HG02885 (cell line): ENCODE data around the gene ANKRD55.
A peak's percentile ranks its signal among the peaks of the same experiment; 100 is the strongest.
"Not testable (repeated sequence)": the region's sequence is repeated elsewhere in the genome, so short reads cannot be mapped to it uniquely, and the experiment has no call there.

Experiments
- ATAC-seq: cut with Tn5 transposase; IDR thresholded peaks from one replicate; pipeline ENCODE4 v1.9.1; 2021; ENCODE audit warnings: mild to moderate bottlenecking; ENCODE audit not compliant: unreplicated experiment, poor library complexity

ANKRD55 gene

DNA sequence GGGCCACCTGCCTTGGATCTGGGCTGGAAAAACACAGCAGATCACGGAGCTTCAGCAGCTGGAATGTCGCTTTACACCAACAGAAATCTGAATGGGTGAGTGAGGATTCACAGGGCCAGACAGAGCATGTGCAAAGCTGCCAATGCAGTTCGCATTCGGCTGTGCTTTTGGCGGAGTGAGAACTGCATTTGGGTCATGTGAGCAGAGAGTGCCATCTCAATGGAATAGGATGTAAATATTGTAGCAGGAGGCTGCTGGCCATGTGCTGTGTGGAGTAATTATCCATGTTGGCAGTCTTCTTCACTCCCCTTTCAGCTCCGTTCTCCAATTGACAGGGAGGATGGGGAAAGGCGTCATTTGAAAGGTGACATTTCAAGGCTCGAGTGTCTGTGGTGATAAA is at the start of gene ANKRD55:
TSS of gene ANKRD55 (minus strand) at position 101 of the 400 bp plus-strand sequence. CDS start 417 bp downstream, outside the sequence.
- no peak for ATAC-seq

DNA sequence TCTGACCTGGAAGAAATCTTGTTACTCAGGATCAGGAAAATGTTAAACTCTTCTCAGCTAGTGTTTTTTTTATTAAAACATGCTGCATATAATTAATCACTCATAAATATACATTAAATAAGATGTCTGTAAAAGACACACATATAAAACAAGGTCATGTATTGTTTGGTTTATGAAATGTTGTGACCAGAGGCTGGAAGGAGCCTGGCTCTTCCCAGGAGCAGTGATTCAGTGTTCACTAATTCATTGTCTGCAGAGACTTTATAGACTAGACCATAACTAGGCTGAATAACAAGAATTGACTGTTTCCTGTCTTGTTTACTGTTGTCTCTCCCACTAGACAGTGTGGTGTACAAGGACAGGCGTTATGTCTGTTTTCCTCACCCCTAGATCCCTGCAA is 49.1 kb upstream of the ANKRD55 start:
- no peak for ATAC-seq

DNA sequence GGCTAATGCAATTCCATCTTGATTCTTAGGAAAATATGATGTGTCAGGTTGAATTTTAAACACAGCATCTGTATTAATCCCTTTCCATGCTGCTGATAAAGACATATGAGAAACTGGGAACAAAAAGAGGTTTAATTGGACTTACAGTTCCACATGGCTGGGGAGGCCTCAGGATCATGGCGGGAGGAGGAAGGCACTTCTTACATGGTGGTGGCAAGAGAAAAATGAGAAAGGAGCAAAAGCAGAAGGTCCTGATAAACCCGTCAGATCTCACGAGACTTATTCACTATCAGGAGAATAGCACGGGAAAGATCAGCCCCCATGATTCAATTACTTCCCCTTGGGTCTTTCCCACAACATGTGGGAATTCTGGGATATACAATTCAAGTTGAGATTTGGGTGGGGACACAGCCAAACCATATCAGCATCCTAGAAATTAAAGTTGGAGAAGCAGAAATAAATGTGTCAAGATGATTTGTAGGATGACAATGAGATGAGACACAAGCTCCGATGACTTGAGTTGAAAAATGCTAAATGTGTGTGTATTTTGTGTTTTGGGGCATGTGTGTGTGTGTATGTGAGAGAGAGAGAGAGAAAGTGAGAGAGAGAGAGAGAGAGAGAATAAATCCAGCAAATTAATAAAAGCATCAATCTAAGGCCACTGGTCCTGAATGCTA is 48.5 kb upstream of the ANKRD55 start:
- ATAC-seq: no peak

DNA sequence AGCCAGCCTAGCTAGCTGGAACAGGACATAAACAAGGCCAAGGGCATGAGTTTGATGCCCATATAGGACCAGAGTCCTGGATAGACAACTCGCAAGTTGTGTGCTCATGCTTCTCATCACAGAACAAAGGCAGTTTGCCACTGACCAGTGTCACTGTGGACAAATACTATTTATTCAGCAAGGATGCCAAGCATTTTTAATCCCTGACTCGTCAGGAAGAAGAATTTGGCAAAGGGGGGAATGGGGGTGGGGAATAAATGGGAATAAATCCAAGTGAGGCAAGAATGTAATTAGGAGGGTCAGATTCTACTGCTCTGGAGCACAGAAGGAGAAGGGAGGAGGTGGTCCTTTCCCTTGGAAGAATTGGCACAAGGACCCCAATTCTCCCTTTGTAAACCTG is 46.8 kb upstream of the ANKRD55 start:
- no peak for ATAC-seq

DNA sequence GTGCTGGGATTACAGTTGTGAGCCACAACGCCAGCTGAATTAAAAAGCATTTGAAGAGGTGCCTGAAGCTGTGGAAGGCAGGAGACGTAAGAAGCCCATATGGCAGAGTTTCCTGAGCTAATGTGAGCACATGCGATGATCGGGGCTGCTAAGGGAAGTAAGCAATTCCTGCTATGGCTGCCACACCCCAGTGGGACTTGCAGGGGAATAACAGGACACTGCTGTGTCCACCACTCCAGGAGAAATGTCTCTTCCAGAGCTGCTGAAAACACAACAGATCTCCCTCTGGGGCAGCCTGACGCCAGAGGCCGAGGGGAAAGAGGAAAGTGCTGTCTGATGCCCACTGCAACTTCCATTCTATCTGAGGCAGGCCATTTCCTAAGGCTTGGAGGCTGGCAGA is 46.2 kb upstream of the ANKRD55 start:
- ATAC-seq: no peak

DNA sequence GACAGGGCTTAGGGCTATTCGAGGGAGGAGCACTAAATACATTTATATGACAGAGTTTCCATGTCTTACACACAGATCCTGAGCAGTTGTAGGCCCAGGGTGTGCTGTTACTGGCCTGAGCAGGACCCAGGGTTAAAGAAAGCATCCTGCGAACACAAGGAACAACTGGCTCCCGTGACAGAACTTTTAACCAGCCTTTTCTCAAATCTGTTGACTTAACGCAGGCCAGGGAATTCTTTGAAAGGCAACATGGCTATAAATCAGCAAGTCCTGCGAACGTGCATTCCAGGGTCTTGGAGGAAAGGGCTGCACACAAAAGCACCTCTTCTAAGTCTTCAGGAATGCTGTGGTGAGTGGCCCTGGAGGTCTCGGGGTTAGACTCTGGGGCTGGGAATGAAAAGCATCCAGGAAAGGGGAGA is 45.2 kb upstream of the ANKRD55 start:
- no peak for ATAC-seq

DNA sequence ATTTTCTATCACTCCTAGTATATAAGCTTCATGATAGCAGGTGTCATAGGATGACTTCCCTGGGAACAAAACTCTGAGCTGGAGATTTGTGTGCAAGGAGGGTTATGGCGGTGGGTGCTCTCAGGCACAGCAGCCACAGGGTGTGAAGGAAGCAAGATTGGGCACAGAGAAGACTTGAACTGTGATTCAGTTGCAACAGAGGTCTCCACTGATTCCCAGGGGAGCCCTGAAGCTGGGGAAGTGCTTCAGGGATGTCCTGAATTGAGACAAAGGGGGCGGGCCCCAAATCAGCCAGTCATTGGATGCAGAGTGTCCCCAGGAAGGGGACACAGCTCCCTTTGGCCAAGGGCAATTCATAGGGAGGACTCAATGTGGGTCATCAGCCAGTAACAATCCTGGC is 44.4 kb upstream of the ANKRD55 start:
- no peak for ATAC-seq

DNA sequence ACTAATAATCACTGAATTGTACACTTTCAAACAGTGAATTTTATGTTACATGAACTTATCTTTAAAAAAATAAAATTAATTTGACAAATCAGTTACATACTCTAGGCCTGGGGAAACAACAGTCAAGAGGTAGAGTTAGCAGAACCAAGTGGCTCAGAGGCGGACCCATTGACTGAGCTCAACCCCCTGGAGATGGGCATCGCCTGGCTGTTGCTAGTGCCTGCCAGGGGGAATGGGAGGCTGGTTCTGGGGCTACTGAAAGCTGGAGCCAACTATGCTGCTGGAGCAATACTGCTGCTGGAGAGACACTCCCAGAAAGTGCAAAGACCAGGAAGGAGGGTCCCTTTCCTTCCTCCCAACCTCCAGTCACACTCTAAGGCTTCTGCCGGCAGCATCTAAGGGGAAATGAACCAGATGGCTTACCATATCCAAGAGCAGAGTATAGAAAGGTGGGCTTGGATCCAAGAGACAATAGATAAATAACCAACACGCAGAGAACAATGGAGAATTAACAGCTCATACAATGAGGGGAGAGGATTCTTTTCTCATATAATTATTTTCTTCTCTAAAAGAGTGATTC is 40.3 kb upstream of the ANKRD55 start:
- no peak for ATAC-seq

DNA sequence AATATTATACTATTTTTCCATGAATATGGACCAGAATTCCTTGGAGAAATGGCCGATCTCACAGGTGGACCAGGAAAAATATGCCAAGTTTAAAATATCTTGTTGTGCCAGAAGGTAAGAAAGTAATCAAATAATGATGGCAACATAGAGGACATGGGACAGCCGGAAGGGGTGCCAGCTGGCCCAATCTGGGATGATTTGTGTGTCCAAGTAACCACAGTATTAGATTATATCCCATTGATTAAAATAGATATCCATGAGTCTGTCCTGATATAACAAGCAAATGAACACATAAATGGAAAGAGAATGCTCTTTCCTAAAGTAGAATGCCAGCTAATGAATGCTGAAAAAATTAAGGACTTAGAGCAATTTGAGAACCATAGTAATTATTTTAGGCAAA is 39.6 kb upstream of the ANKRD55 start:
- ATAC-seq: no peak

DNA sequence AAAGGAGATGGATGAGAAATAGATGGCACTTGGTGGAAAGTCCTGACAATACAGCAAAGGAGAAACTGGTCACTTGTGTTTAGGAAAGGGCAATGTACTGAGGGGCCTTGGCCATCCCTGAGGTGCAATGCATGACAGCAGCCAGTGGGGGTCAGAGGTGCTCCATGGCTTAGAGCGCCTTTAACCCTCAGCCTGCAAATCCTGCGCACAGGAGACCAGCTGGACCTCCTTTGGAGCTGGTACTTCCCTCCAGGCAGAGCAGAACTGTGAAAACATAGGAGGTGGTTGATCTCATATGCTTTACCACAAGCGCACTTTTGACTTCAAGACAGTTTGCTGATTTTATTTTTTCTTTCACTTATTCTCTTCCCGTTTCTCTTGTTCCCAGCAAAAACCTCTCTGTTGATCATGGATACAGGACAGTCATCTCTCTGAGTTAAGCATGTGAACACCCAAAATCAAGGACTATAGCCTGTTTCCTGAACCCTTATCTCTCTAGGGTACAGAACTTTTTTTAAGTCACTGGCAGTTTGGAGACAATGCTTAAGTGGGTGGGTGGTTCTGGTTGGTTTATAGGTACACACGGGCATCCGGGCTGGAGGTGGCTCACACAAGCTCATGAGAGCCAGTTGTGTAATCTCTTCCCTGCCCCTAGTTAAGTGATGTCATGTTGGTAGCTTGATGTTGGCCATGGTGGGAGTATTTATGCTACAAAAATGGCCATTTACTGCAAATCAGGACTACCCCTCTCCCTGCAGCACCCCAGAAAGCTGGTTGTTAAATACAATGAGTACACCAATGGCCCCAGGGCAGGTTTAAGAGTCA is 37.6 kb upstream of the ANKRD55 start:
- peak; percentile 94 for ATAC-seq

DNA sequence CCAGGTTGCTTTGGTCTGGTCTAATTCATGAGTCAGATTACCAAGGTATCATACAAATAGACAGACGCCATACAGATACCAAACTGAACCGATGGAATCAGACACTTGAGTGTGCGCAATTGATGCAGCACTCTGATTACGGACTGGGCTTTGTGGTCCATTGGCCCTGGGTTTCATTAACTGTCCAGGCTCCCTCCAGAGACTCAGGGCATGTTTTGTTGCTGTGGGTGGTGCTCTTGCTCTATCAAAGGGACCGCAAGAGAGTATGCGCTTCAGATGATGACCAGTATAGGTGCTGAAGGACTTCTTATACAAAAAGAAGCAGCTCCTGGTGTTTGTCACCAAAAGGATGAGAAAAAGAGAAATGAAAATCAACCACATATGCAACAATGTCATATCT is 36.9 kb upstream of the ANKRD55 start:
- no peak for ATAC-seq

DNA sequence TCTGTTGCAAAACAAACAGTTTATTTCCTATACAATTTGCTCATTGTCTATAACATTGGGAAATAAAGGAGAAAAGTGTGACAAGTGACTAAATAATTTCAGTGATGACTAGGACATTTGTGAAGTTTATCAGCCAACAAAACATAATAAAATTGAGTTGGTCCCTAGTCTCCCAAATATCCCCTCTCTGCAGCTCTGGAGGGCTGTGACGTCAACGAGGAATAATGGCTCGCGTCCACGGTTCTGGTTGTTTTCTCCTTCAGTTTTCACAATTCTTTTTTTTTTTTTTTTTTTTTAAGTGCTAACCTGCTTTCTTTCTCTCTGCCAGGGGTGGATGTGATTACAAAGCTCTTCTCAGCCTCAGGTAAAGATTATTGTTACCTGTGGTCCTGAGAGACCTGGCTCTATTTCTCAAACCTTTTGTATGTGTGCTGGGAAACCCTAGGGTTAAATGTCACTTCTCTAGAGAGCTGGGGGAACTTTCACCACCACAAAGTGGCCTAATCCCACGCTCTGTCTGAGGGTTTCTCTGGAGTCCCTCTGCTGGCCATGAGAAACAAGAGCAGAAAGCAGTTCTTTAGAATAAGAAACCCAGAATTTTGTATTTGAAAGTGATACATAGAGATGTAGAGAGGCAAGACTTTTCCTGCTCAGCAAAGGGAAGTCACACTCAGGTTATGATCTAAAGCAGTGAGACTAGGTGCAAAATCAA is 36.2 kb upstream of the ANKRD55 start:
- peak; percentile 61 for ATAC-seq

DNA sequence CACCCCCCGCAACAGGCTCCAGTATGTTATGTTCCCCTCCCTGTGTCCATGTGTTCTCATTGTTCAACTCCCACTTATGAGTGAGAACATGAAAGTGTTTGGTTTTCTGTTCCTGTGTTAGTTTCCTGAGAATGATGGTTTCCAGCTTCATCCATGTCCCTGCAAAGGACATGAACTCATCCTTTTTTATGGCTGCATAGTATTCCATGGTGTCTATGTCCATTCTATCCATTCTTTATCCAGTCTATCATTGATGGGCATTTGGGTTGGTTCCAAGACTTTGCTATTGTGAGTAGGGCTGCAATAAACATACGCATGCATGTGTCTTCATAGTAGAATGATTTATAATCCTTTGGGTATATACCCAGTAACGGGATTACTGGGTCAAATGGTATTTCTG is 35.6 kb upstream of the ANKRD55 start:
- ATAC-seq: not testable (repeated sequence)

DNA sequence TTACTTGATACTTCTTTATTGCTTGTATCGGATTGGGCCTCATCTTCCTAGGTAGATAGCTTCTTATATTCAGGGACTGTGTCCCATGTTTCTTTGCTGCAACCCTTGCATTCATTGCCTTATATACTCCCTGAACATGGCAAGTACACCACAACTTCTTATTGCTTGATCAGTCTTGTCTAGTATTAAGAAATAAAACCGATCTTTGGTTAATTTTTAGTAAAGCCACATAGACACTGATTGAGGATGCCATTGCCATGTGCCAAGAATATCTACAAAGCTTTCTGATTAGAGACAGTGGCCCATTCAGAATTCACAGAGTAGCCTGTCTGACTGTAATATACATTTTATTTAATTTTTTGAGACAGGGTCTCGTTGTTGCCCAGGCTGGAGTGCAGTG is 34.7 kb upstream of the ANKRD55 start:
- ATAC-seq: no peak

DNA sequence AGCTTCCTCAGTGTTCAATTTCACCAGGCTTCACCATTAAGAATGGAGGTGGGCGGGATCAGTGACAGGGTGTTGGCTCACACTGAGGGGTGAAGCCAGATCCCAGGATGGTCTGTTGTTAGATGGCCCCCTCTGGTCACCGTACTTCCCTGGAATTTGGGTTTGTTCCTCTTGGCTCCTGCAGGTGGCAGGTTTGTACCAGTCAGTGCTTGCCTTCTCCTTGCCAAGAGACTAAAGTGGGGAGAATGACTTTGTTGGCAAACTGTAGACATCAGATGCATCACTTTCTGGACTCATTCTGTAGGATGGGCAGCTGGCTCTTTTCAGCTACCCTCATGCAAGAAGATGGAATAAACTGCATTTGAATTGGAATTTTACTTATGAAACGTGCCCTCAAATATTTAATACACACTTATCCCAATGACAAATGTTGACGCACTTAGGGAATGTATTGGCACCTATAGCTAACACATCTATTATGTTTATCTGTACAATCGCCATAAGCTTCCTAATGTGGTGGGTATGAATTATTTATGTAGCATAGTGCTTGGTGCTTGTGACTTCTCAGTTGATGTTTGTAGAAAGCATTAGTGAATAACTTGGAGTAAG is 31.4 kb upstream of the ANKRD55 start:
- no peak for ATAC-seq

DNA sequence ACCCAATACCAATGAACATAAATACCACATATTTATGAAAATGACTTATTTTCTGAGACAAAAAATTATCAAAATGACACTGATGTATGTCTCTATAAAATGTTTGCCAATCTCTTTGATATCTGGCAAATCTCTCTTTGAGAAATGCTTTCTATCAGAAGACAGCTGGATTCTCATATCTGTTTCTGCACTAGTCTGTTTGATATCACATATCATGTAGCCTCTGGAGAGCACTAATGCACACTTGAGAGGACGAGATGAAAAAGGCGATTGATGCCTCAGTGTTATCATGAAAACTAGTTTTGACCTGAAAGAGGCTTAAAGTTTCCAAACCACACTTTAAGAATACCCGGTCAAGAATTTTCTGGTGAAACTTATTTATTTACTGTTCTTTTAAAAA is 29.1 kb upstream of the ANKRD55 start:
- ATAC-seq: no peak

DNA sequence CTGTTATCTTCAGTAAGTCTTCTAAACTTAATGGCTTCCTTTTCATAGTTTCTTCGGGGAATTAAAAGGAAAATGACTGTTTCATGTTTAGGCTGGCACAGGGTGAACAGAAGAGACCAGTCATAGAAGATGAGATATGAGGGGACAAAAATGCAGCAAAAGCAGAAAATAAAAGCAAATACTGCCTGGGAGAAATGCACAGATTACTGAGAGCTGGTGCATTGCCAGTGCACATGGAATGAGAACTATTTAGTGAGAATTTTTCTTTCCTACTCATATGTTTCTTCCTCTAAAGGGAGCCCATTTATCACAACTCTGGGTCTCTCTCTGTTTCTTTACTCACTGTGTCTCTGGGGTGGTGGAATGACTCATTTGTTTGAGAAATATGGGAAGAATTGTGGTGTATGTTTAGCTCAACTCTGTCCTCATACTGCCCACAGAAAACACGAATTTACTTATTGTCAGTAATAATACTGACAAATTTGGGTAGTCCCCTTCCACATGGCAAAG is 25.9 kb upstream of the ANKRD55 start:
- ATAC-seq: peak; percentile 46

DNA sequence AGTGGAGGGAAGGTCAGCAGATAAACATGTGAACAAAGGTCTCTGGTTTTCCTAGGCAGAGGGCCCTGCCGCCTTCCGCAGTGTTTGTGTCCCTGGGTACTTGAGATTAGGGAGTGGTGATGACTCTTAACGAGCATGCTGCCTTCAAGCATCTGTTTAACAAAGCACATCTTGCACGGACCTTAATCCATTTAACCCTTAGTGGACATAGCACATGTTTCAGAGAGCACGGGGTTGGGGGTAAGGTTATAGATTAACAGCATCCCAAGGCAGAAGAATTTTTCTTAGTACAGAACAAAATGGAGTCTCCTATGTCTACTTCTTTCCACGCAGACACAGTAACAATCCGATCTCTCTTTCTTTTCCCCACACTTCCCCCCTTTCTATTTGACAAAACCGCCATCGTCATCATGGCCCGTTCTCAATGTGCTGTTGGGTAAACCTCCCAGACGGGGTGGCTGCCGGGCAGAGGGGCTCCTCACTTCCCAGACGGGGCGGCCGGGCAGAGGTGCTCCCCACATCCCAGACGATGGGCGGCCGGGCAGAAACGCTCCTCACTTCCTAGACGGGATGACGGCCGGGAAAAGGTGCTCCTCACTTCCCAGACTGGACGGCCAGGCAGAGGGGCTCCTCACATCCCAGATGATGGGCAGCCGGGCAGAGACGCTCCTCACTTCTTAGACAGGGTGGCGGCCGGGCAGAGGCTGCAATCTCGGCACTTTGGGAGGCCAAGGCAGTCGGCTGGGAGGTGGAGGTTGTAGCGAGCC is 24.8 kb upstream of the ANKRD55 start:
- ATAC-seq: not testable (repeated sequence)

DNA sequence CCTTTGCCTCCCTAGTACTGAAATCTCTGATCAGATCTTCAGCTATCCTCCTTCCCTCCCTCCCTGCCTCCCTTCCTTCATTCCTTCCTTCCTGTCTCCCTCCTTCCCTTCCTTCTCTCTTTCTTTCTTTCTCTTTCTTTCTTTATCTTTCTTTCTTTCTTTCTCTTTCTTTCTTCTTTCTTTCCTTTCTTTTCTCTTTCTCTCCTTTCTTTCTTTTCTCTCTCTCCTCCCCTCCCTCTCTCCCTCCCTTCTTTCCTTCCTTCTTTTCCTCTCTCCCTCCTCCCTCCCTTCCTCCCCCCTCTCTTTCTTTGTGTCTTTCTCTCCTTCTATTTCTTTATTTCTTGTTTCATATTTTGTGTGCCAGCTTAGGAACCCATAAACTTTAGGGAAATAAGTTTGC is 23.9 kb upstream of the ANKRD55 start:
- ATAC-seq: no peak
